Keratinocyte (primary cell): Measurements from ENCODE around the gene LENG8.

Source experiments
- EZH2 ChIP-seq: IDR thresholded peaks from one replicate; pipeline ENCODE4 v1.6.1; 2012; ENCODE audit warnings: inconsistent platforms, mild to moderate bottlenecking, low read length, moderate library complexity
- TF ChIP-seq, protein P1 (sequence below), 3 experiments: IDR thresholded peaks in 1 of 3; conservative IDR thresholded peaks in 1 of 3; optimal IDR thresholded peaks in 1 of 3; 2 replicates in 2 of 3; 3 replicates in 1 of 3; pipeline versions ENCODE3 to v1.5.1; 2011; ENCODE audit warnings: low read length in 3 of 3, mild to moderate bottlenecking in 3 of 3, moderate library complexity in 2 of 3, control low read depth in 1 of 3, inconsistent platforms in 1 of 3; ENCODE audit not compliant: insufficient read depth in 2 of 3; ENCODE audit errors: extremely low read depth in 1 of 3

DNA sequence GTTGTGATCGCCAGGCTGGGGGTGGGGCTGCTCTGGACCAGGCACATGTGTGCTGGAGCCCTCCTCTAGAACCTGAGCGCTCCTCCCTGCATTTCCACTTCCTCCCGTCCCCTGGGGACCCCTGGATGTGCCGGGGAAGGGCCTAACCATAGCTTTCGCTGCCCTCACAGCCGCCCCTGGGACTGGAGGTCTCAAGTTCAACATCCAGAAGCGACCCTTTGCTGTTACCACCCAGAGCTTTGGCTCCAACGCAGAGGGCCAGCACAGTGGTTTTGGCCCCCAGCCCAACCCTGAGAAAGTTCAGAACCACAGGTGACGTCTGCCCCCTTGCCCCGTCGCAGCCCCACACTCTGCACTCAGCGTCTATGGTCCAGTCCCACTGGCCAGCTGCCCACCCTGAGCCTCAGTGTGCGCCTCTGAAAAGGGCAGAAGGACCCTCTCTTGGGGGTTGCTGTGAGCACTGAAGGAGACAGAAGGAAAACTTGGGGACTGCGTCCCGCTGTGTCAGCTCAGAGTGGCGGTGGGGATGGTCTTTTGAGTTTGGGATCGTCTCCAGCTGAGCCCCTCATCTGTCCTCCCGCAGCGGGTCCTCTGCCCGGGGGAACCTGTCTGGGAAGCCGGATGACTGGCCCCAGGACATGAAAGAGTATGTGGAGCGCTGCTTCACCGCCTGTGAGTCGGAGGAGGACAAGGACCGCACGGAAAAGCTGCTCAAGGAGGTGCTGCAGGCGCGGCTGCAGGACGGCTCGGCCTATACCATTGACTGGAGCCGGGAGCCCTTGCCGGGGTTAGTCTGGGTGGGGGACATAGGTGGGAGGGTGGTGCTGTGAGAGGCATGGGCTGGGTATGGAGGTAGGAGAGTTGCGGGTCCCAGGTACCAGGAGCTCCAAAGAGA lies 6.0 kb downstream of the LENG8 start:
- TF ChIP-seq, protein P1, sequence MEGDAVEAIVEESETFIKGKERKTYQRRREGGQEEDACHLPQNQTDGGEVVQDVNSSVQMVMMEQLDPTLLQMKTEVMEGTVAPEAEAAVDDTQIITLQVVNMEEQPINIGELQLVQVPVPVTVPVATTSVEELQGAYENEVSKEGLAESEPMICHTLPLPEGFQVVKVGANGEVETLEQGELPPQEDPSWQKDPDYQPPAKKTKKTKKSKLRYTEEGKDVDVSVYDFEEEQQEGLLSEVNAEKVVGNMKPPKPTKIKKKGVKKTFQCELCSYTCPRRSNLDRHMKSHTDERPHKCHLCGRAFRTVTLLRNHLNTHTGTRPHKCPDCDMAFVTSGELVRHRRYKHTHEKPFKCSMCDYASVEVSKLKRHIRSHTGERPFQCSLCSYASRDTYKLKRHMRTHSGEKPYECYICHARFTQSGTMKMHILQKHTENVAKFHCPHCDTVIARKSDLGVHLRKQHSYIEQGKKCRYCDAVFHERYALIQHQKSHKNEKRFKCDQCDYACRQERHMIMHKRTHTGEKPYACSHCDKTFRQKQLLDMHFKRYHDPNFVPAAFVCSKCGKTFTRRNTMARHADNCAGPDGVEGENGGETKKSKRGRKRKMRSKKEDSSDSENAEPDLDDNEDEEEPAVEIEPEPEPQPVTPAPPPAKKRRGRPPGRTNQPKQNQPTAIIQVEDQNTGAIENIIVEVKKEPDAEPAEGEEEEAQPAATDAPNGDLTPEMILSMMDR (optimal IDR thresholded peaks at IDR 0.05 in 1 of 3, IDR thresholded peaks at IDR 0.05 in 1 of 3, conservative IDR thresholded peaks at IDR 0.05 in 1 of 3; ENCODE audit: extremely low read depth in 1 of 3, insufficient read depth in 2 of 3, low read length in 3 of 3) = no peak
- no peak for TF ChIP-seq EZH2
